DMS79 treated with DMSO at 0.1 percent for 48 hours (cell line): ENCODE measurements around the gene MBD3.
"Not testable (repeated sequence)": the region's sequence is repeated elsewhere in the genome, so short reads cannot be mapped to it uniquely, and the experiment has no call there.

Experiments
- DNase-seq: peaks from one replicate; lab custom pipeline; 2025; lab: John Stamatoyannopoulos, UW

MBD3 gene, protein sequence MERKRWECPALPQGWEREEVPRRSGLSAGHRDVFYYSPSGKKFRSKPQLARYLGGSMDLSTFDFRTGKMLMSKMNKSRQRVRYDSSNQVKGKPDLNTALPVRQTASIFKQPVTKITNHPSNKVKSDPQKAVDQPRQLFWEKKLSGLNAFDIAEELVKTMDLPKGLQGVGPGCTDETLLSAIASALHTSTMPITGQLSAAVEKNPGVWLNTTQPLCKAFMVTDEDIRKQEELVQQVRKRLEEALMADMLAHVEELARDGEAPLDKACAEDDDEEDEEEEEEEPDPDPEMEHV

GRCh38 chr19:1592755-1593500 lies at the start of gene MBD3:
MBD3 (minus strand) TSS chr19:1592865; CDS start chr19:1592631, 234 bp downstream.
- peak; percentile 83 for DNase-seq

DNA sequence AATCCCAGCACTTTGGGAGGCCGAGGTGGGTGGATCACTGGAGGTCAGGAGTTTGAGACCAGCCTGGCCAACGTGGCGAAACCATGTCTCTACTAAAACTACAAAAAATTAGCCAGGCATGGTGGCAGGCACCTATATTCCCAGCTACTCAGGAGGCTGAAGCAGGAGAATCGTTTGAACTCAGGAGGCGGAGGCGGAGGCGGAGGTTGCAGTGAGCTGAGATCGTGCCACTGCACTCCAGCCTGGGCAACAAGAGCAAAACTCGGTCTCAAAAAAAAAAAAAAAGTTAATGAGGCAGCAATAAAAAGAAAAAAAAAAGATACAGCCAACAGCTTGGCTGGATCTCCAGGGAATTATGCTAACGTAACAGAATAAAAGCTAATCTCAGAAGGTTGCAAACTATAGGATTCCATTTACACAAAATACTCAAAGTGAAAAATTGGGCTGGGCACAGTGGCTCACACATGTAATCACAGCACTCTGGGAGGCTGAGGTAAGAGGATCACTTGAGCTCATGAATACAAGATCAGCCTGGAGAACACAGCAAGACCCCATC lies 48.3 kb upstream of the MBD3 start:
- not testable (repeated sequence) for DNase-seq

- no peak for DNase-seq
Observed at GRCh38 chr19:1636325-1637236, 43.9 kb upstream of the MBD3 start.

DNA sequence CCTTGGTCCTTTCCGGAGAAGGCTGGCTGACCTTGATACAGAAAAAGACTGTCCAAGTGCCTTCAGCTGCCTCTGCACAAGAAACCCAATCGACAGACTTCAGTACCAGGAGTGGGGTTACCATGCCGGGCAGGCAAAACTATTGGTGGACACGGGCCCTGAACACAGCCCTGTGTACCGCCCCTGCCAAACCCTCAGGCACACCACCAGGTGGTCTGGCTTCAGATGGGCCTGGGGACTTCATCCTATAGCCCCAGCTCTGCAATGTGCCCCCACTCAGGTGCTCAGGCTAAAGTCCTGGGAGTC lies 42.2 kb upstream of the MBD3 start:
- no peak for DNase-seq

DNA sequence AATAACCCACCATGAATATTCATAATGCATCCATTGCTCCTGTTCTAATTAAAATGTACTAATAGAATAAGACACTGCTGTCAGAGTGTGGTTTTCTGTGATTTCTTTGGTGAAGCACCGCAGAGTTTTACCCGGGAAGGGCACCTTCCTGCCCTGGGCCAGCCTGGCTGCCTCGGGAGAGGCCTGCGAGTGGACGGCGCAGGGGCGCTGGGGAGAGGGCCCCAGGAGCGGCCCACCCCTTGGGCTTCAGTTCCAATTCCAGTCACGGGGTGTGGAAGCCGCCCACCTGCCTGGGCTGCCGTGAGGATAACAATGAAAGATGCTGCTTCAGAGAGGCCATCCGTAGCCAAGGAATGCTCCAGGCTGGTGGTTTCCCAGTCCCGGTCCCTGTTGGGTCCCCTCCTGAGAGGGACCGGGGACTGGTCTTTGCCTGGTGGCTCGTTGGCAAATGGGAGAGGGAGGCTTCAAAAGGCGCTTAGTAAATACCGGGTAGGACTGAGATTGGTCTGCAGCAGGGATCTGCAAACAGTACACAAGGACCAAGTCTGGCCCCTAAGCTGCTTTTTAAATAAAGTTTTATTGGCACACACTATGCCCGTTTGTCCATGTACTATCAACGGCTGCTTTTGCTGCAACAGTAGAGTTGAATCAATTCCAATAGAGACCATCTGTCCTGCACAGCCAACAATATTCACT lies 41.7 kb upstream of the MBD3 start:
- no peak for DNase-seq

DNA sequence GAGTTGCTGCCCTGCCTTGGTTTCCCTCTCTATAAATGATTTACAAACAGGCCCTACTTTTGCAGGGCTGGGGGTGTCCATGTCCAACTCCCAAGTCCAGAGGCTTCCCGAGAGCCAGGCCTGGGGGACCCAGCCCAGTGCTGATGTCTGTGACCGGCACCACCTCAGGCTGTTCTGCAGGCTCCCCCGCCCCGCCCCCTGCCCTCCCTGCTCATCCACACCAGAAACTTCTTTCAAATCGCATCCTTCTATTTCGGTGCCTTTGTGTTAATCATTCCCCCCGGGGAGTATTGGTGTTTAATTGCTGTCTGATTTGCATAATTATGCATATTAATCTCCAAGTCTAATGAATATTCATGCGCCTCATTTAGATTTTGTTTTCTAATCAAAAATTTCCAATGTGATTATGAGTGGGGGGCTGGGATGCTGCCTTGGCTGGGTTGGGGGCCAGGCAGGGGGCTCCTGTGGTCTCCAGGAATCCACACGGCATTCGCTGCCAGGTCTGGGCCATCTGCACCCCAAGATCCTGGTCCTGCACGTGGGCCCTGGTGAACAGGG lies 40.7 kb upstream of the MBD3 start:
- DNase-seq, result no peak

- no peak for DNase-seq
Observed at GRCh38 chr19:1632462-1633268, 40.0 kb upstream of the MBD3 start.

DNA sequence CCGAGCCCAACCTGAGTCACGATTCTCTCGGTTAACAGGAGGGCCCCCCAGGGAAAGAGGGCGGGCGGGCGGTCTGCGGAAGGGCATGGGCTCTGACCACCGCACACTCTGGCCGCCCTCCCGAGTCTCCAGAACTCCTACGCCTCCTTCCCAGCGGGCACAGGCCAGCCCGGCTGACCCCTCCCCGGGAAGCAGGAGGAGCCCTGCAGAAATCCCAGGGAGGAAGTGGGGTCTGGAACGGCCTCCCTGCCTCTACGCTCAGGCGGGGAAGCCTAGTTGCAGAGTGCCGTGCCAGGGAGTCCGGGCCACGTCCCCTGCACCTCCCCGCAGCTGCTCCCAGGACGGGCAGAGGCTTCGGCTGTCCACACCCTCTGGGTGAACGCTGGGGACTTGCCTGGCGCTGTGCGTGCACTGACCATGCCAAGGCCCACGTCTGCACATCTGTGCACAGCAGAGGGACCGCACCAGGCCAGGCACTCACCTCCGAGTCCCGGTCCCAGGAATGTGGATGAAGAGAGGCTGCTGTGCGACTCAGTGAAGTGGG lies 39.0 kb upstream of the MBD3 start:
- DNase-seq, result no peak

GRCh38 chr19:1630811-1631210 lies 38.1 kb upstream of the MBD3 start:
- no peak for DNase-seq

GRCh38 chr19:1630012-1630411 lies 37.3 kb upstream of the MBD3 start:
- DNase-seq, result no peak

DNA sequence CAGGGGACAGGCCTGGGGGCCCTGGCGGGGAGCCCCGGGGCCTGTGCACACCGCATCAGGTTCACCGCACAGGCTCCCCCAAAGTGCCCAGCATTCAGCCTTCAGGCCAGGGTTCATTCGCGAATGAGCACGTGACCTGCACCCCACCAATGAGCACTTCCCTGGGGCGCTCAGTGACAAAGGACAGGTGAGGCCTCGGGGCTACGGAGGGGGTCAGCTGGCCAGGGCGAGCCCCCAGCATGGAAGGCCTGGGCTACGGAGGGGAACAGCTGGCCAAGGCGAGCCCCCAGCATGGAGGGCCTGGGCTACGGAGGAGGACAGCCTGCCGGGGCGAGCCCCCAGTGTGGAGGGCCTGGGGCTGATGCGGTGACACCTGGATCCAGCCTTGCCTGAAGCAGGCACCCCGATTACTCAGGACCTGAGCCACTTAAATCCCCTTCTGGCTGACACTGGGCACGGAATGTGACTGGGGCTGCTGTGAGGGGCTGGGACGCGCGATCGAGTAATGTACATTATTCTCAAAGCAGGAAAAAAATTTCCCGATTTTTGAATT lies 36.7 kb upstream of the MBD3 start:
- DNase-seq, result no peak

GRCh38 chr19:1627194-1627593 lies 34.5 kb upstream of the MBD3 start:
- no peak for DNase-seq

DNA sequence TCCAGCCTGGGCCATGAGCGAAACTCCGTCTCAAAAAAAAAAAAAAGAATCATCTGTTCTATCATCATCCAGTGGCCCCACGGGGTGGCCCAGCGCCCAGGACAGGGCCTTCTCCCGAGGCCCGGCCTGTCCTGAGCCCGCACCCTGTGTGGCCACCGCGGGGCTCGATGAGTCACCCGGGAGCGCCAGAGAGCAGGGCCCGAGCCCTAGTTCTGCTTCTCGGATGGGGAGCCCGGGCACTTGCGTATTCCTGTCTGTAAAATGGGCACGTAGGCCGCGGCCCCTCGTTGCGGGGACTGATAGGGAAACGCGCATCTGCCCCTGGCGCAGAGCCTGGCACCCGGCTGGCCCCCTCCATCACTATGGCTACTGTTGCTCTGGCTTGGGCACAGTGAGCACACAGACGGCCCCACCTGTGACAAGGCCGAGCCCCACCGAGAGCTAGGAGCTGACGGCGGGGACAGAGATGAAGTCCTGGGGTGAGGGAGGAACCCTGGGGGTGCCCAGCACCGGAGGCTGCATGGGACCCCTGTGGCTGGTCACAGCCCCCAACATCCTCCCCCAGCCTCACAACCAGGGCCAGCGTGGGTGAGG lies 33.8 kb upstream of the MBD3 start:
- DNase-seq, result no peak

DNA sequence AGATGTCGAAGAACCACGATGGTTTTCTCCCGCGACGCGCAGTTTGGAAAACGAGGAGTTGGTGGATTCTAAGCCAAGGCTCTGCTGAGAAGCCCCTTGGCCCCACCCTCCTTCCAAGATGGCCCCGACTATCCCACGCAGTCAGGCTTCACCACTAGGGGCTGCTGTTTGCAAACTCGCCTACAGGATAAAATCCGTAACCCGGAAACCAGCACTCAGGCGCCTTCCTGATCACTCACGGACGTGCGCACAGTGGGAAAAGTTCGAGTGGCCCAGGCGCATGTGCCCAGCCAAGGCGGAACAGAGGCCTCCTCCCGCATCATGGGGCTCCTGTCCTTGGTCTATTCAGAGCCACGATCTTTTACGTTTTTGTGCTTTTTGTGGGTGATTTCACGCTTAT lies 31.8 kb upstream of the MBD3 start:
- no peak for DNase-seq

DNA sequence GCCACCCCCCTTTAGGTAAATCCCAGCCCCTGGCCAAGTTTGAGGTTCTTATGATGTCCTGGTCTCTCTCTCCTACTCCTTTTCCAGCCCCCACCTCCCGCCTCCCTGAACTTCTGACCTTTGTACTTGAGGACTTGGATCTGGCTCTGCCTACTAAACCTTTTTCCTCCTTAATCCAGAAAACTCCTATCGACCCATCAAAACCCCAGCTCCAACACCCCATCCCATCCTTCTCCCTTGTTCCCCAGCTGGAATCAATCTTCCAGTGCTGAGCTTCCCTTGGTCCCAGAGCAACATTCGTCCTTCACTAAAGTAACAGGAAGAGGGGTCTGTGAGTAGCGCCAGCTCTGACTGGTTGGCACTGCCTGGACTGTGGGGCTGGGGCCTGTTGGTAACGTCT lies 29.9 kb upstream of the MBD3 start:
- no peak for DNase-seq

GRCh38 chr19:1622007-1622406 lies 29.3 kb upstream of the MBD3 start:
- DNase-seq, result no peak

DNA sequence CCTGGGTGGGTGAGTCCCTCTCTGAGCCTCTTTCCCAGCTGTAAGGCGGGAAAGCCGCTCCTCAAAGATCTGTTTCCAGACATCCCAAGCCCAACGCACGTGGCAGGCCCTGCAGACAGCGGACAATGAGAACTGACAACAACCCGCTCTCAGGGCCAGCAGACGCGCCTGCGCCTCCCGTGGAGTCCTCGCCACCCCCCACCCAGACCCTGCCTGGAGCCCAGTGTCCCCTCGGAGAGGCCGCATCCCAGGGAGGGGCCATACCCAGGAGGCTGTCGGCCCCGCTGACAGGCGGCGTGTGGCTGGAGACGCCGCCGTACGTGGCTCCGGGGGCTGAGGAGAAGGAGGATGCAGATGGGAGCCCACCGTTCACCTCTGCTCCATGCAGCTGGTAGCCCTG lies 28.9 kb upstream of the MBD3 start:
- no peak for DNase-seq

GRCh38 chr19:1621021-1621420 lies 28.4 kb upstream of the MBD3 start:
- no peak for DNase-seq

GRCh38 chr19:1620502-1620901 lies 27.8 kb upstream of the MBD3 start:
- no peak for DNase-seq

GRCh38 chr19:1619703-1620102 lies 27.0 kb upstream of the MBD3 start:
- no peak for DNase-seq
